HG03103 (cell line): ENCODE measurements around the gene PLA2G12A.
"Not testable (repeated sequence)": the region's sequence is repeated elsewhere in the genome, so short reads cannot be mapped to it uniquely, and the experiment has no call there.

Source experiments
- ATAC-seq: cut with Tn5 transposase; IDR thresholded peaks from one replicate; pipeline ENCODE4 v1.9.1; 2021; ENCODE audit warnings: low read depth; ENCODE audit not compliant: unreplicated experiment

PLA2G12A gene

GRCh38 chr4:109682875-109683274 lies 47.0 kb downstream of the PLA2G12A start:
- no peak for ATAC-seq

DNA sequence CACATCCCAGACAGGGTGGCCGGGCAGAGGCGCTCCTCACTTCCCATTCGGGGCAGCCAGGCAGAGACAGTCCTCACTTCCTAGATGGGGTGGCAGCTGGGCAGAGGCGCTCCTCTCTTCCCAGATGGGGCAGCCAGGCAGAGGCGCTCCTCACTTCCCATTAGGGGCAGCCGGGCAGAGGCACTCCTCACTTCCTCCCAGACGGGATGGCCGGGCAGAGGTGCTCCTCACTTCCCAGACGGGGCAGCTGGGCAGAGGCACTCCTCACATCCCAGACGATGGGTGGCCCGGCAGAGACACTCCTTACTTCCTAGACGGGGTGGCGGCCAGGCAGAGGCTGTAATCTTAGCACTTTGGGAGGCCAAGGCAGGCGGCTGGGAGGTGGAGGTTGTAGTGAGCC lies 50.9 kb downstream of the PLA2G12A start:
- ATAC-seq, result not testable (repeated sequence)

DNA sequence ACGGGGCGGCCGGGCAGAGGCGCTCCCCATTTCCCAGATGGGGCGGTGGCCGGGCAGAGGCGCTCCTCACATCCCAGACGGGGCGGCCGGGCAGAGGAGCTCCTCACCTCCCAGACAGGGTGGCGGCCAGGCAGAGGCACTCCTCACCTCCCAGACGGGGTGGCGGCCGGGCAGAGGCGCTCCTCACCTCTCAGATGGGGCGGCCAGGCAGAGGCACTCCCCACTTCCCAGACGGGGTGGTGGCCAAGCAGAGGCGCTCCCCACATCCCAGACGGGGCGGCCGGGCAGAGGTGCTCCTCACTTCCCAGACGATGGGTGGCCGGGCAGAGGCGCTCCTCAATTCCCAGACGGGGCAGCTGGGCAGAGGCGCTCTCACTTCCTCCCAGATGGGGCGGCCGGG lies 51.4 kb downstream of the PLA2G12A start:
- ATAC-seq, result not testable (repeated sequence)

GRCh38 chr4:109676886-109677285 lies 53.0 kb downstream of the PLA2G12A start:
- ATAC-seq, result no peak

GRCh38 chr4:109675843-109676242 lies 54.0 kb downstream of the PLA2G12A start:
- no peak for ATAC-seq

- no peak for ATAC-seq
Observed at GRCh38 chr4:109675181-109675580, 54.7 kb downstream of the PLA2G12A start.

GRCh38 chr4:109673303-109673702 lies 56.6 kb downstream of the PLA2G12A start:
- no peak for ATAC-seq

- ATAC-seq, result no peak
Observed at GRCh38 chr4:109672169-109672930, 57.5 kb downstream of the PLA2G12A start.

- ATAC-seq, result no peak
Observed at GRCh38 chr4:109671350-109671749, 58.5 kb downstream of the PLA2G12A start.

DNA sequence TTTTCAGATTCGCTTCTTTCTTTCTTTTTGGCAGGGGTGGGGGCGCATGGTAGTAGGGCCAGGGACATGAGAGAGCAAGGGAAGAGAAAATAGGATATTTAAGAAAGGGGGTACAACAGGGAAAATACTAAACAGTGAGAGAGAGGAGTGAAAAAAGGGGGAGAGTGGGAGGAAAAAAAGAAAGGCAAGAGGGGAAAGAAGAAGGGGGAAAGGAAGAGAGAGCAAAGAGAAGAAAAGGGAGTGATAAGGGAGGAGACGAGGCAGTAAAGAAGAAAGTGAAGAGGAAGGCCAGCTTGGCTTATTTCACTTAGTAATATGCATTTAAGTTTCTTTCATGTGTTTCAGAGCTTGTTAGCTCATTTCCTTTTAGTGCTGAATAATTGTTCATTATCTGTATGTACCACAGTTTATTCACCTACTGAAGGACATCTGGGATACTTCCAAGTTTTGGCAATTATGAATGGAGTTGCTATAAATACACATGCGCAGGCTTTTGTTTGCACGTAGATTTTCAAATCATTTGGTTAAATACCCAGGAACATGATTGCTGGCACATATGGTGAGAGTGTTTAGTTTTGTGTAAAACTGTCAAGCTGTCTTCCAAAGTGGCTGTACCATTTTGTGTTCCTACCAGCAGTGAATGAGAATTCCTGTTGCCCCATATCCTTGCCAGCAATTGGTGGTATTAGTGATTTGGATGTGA lies 63.9 kb downstream of the PLA2G12A start:
- ATAC-seq, result no peak

DNA sequence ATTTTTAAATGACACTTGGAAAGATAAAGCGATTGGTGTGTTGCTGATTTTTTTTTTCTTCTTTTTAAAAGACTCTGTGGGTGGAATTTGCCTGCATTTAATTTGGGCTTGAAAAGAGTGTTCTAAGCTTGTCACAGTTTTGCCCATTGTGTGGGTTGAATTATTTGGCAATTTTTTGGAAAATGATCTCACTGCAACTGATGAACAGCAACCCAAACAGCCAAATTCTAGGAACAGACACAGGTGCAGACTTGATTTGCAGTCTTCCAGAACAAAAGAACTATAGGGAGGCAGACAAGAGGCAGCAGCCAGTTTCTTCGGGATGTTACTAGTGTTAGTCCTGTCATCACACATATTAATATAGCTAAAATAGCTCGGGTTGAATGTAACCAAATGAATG lies 67.1 kb downstream of the PLA2G12A start:
- ATAC-seq, result no peak

GRCh38 chr4:109662116-109662515 lies 67.8 kb downstream of the PLA2G12A start:
- ATAC-seq, result no peak
